A172 (cell line): ENCODE results near the gene USP4. TPM values are rescaled to one million over a fixed set of nuclear protein-coding genes. Genes with fewer than 3 reads are reported as not detected.
"Not testable (repeated sequence)": the region's sequence is repeated elsewhere in the genome, so short reads cannot be mapped to it uniquely, and the experiment has no call there.

Experiments
- DNase-seq: peaks from one replicate; pipeline ENCODE4 v3.0.0-alpha.2; 2015; ENCODE audit warnings: low spot score
- total RNA-seq: library from RNA; depleted of rRNA; stranded (reverse); fragments of >200 nt; shearing (Covaris generic); gene quantifications from 2 replicates; pipeline ENCODE4 v1.2.3, GENCODE V29; 2014; rRNA removed

USP4 gene
- 9.4 and 13.5 TPM in 2 replicates for total RNA-seq

GRCh38 chr3:49339941-49340800, at the start of gene USP4:
Gene USP4, minus strand, starts transcription at chr3:49340053. Its CDS starts 29 bp downstream, at chr3:49340024.
- peak; percentile 73 for DNase-seq

GRCh38 chr3:49389297-49389696, 49.4 kb upstream of the USP4 start:
- DNase-seq, result no peak

- no peak for DNase-seq
Observed at GRCh38 chr3:49388289-49388820, 48.5 kb upstream of the USP4 start.

GRCh38 chr3:49387721-49388120, 47.9 kb upstream of the USP4 start:
- no peak for DNase-seq

- DNase-seq, result no peak
Observed at GRCh38 chr3:49386056-49386756, 46.4 kb upstream of the USP4 start.

GRCh38 chr3:49385617-49386016, 45.8 kb upstream of the USP4 start:
- no peak for DNase-seq

GRCh38 chr3:49383387-49383786, 43.5 kb upstream of the USP4 start:
- DNase-seq, result no peak

- DNase-seq, result peak; percentile 85
Observed at GRCh38 chr3:49378249-49378895, 38.5 kb upstream of the USP4 start.

- peak; percentile 76 for DNase-seq
Observed at GRCh38 chr3:49377483-49377882, 37.6 kb upstream of the USP4 start.

- DNase-seq, result no peak
Observed at GRCh38 chr3:49371946-49372345, 32.1 kb upstream of the USP4 start.

GRCh38 chr3:49370585-49371290, 30.9 kb upstream of the USP4 start:
- no peak for DNase-seq

- no peak for DNase-seq
Observed at GRCh38 chr3:49362561-49362960, 22.7 kb upstream of the USP4 start.

GRCh38 chr3:49359623-49360022, 19.8 kb upstream of the USP4 start:
- peak; percentile 49 for DNase-seq

GRCh38 chr3:49358884-49359225, 19.0 kb upstream of the USP4 start:
- DNase-seq, result no peak

GRCh38 chr3:49358217-49358883, 18.5 kb upstream of the USP4 start, which contains the start of gene GPX1:
Gene GPX1, minus strand, starts transcription at chr3:49358353. Its CDS starts 75 bp downstream, at chr3:49358278.
- peak; percentile 89 for DNase-seq

- peak; percentile 81 for DNase-seq
Observed at GRCh38 chr3:49357443-49358216, 17.8 kb upstream of the USP4 start.

GRCh38 chr3:49357095-49357442, 17.2 kb upstream of the USP4 start:
- not testable (repeated sequence) for DNase-seq

- DNase-seq, result no peak
Observed at GRCh38 chr3:49352890-49353421, 13.1 kb upstream of the USP4 start.

GRCh38 chr3:49352281-49352680, 12.4 kb upstream of the USP4 start:
- DNase-seq, result no peak

- DNase-seq, result peak; percentile 68
Observed at GRCh38 chr3:49351521-49352011, 11.7 kb upstream of the USP4 start.
